ENCODE results near the gene EML6. TPM values are rescaled to one million over a fixed set of nuclear protein-coding genes. Genes with fewer than 3 reads are reported as not detected.

Gene EML6
- total RNA-seq, 1 donor from 2014 or later, result 0.89 TPM

DNA sequence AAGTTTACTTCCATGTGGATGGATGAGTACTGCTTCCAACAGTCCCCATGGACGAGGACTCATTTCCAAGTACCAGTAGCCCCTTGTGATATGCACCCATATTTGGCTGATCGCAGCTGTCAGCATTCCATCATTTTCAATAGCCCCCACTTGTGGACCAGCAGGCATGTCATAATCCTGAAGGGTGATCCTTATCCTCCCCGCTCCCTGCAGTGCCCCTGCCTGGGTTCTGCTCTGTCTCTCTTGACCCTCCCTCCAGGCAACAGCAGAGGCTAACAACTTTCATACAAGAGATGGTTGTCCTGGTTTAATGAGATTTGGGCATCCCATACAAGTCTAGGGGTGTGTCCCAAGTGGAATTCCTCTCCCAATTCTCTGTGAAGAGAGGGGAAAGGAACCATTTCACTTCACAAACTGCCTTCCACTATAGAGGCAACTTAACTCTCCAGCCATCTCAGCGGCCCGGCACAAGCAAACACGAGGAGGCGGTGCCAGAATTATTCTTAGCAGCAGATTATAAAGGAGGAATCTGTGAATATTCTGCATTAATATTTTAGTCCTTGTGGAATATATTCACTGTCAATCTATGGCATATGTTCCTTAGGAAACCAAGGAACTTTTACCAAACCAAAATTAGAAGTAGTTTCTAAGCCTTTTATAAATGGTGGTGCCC lies 216.1 kb downstream of the EML6 start:
- intact Hi-C loops (cut with micrococcal nuclease), result no loop called here

DNA sequence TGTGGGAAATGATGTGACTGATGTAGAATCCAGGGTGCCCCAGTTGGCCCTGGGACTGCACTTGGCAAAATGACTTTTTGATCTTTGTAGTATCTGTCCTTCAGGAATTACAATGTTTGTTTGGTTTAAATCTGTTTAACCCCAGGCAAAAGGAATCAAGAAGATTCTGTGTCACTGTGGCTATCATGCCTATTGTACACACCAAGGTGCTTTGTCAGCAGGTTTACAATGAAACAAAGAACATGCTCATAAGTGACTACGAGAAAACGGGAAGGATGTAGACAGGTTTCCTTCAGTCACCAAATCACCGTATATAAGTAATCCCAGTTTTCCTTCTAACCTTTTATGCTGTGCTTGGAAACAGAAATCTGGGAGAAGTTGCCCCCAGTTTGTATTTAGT lies 217.3 kb downstream of the EML6 start:
- intact Hi-C loops (cut with micrococcal nuclease), result no loop called here

DNA sequence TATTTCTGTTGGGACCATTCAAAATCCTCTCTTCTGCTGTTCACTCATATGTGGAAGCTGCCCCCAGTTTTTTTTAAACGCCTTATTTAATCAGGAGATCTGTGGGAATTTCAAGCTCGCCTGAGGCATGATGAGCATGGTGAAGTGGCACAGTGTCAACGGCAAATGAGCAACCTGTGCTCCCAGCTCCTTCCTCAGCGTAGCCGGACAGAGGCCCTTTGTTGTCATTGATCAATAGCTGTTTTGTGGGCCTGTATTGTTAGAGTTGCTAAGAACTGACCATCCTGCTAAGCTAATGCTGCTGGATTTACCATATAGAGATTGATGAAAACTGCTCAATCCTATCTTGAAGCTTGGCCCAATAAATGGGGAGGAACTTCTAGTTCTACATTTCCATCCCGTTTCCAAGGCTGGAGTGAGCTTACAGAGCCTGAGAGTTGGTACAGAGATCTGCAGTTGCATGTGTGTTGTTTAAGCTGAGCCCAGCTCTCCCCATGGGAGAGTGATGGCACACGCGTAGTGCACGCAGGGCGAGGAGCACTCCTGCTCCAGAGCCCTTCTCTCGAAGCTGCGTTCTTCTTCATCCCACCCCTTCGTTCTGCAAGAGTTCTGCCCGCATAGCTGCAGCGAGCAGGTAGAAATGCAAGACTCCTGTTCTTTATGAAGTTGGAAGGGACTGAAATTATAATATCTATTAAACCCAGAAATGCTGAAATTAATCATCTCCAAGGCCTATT lies 218.0 kb downstream of the EML6 start:
- intact Hi-C loops (cut with micrococcal nuclease), result no loop called here

DNA sequence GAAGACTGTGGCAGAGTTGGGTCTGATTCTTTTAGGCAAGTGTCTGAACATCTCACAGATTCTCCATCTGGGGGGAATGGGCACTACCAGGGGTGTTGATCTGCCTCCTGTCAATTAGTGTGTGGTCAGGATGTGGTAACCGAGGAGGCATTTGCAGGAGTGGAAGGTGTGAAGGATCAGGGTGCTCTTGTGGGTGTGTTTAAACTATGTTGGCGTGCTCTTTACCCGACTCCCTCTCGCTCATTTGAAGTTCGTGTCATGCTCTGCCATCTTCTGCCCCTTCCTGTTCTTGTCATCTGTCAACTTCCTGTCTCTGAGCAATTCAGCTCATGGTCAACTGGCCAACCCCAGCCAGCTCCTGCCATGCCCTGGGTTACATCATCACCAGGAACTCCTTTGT lies 218.9 kb downstream of the EML6 start:
- intact Hi-C loops (cut with micrococcal nuclease), result no loop called here

DNA sequence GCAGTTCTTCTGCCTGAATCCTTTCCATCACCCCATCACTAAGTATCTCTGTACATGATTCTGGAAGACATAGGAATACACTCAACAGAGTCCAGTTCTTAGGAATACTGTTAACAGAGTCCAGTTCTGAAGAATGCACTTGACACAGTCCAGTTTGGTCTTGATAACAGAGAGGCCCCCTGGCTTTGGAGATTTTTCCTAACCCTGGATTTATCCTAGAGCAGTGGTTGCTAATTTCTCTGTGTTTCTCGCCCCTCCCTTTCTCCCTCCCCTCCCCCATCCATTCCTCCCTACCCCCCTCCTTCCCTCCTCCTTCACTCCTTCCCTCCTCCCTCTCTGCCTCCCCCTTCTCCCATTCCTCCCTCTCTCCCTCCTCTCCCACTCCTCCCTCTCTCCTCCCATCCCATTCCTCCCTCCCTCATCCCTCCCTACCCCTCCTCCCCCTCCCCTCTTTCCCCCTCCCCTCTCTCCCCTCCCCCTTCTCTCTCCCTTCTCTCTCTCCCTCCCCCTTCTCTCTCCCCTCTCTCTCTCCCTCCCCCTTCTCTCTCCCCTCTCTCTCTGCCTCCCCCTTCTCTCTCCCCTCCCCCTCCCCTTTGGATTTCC lies 221.4 kb downstream of the EML6 start:
- intact Hi-C loops (cut with micrococcal nuclease), result loop anchor here (1.0 kb wide), 1 partner anchor 64 kb away; no protein-coding TSS in a partner anchor

DNA sequence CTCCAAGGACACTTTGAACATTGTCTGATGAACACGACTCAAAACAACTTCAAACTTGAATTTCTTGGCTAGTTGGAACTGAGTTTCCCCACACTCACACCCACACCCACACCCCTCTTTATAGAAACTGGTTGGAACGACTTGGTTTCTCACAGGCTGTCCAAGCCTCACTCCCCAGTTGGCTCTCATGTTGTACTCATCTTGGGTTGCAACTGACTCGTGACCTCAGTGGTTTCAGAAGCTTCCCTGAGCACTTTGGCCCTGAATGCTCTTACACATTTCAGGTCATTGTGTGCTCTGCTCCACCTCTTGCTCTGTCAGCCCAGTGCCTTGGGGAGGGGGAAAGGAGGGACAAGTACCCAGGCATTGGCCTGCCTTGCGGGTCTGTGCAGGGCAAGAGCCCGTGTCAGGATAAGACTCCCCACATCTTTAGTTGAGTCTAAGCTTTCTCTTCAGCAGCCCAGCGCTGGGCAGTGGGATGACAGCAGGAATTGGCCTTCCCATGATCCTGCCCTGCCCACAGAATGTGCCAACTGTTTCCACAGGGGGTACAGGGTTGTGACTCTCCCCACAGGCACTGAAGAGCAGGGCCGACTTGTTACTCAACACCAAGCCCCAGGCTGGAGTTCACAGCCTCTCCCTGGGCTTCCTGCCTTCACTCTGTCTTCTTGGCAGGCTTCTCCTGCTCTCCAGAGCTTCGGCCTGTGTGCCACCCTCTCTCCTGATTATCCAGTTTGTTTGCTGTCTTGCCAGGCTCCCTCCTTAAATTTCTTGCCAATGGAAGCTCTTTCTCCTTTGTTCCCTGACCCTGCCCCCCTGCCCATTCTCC lies 222.1 kb downstream of the EML6 start:
- intact Hi-C loops (cut with micrococcal nuclease), result loop anchor here (1.0 kb wide), 1 partner anchor 64 kb away; no protein-coding TSS in a partner anchor

DNA sequence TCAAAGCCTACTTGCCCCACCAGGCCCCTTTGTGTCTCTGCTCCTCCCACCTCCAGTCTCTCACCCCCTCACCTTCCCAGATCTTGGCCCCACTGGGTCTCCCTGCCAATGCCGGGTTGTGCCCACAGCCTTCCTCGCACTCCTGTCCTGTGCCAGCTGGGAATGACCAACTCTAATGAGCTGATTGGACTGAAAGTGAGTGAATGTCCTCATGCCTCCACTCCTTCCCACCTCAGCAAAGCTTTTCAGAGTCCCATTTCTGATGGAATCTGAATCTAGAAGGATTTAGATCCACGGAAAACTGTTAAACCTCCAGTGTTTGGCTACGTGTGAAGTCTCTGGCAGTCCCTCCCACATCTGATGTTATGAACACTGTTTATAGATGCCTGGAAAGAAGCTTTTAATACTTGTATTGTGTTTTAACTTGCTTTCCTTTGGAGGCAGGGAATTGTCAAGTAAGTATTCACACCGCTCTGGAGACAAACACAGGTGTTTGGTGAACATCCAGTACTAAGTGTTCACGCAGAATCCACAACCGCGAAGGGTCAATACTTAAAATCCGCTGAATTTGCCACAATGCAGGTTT lies 222.9 kb downstream of the EML6 start:
- intact Hi-C loops (cut with micrococcal nuclease), result no loop called here

DNA sequence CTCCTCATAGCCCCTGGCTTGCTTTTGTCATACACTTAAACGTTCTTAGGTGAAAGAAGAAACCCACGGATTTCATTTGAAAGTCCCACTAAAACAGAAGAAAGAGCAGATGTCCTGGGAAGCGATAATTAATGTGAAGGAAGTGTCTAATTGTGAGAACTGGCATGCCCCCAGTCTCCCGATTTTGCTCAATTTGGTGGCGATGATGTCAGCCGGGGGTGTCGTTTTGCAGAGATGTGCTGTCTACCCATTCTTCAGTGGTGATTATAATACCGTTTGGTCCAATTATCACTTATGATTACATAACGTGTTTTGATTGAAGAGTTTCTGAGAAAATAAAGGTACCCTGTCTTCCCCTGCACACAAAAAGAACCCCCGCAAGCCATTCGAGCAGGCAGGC lies 223.7 kb downstream of the EML6 start:
- intact Hi-C loops (cut with micrococcal nuclease), result no loop called here

DNA sequence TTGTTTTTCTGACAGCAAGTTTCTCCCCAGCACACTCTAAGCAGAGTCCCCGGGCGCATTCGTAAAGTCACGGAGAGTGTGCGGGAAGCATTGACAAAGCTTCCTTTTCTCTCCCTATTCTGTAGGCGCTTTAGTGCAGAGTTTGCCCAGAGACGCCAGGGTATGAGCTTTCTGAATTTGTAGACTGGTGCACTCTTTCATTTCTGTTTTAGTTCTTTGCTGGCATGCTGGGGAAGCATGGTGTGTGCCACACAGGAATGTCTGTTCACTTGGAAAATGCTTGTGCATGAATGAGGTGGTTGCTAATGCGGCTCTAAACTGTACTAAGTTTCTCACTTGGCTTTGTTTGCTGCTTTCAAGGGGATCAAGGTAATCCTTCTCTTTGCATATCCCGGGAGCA lies 224.2 kb downstream of the EML6 start:
- intact Hi-C loops (cut with micrococcal nuclease), result no loop called here

DNA sequence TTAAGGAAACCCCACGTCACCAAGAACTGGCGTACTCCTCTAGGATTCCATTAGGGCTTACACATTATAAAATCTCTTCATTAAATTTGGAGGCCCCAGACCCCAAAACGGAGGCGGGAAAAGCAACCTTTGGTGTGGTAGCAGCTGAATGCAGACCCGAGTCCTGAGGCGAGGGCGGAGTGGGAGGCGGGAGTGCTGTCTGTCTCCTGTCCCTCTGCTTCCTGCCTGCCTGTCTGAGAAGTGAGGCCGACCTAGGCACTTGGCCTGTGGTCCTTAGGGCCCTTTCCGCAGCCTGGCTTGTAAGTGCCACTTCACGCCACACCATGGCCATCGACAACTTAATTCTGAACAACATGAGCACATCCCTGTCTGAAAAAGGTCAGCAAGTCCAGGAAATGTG lies 224.7 kb downstream of the EML6 start:
- intact Hi-C loops (cut with micrococcal nuclease), result no loop called here

DNA sequence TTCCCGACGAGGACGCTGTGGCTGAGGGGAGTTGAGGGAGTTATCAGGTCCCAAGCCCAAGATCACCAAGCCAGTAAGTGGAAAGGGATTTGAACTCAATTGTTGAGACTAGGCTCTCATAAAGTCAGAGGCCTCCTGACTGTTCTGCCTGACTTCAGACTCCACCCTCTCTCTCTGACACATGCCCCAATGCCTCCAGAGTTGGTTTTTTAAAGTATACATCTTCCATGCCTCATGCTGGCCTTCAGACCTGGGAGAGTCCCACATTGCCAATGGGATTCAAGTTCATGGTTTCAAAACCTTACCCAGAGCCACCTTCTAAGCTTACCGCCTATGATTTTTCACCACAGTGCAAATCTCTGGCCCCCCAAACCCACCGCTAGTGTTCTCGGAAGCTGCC lies 226.0 kb downstream of the EML6 start:
- intact Hi-C loops (cut with micrococcal nuclease), result no loop called here

DNA sequence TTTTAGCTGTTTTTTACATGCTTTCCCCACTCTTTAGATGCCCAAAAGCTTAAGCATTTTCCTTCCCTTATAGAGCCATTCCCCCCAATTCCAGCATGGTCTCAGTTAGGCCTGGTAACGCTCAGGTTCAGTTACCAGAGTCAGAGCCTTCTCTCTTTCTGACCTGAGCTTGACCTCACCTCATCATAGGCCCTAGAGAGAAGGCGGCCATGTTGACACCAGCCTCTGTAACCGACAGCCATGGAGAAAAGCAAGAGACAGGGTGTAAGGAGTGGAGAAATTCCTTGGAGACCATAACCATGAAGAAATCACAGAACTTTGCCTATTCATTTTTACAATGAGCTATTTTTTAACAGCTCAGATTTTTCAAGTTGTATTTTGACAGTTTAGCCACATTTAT lies 227.3 kb downstream of the EML6 start:
- intact Hi-C loops (cut with micrococcal nuclease), result no loop called here

DNA sequence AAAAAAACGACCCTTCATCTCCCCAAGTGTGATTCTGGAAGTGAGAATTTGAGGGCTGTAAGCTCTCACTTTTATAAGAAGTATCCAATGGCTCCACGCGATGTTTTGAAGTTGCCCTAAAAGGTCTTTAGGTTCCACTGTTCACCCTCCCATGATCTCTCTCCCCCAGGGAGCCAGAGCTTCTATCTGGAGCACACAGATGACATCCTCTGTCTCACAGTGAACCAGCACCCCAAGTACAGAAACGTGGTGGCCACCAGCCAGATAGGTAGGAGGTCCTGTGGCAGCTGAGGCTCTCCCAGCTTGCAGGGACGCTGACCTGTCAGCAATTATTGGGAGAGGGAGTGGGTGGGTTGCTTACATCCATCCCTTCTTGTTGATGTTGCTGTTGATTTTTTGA lies 229.0 kb downstream of the EML6 start:
- intact Hi-C loops (cut with micrococcal nuclease), result no loop called here

DNA sequence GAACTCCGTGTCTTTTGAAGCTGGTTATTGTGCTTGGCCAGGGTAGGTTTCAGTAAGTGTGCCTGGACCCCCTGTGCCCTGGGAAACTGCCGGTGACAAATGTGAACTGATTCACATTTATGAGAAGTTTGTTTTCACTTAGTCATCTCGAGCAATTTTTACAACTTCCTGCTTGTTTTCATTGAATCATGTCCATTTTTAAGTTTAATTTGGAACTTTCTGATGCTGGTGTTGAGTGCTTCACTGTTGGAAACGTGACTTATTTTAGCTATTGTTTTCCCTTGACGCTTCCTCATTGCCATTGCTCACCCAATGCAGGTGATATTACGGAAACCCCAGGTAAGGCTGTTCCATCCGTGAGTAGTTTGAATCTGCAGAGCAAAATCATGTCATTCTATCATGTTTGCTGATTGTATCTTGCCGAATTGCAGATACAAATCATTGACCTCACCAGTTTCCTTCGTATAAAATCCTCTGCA lies 229.6 kb downstream of the EML6 start:
- intact Hi-C loops (cut with micrococcal nuclease), result no loop called here

DNA sequence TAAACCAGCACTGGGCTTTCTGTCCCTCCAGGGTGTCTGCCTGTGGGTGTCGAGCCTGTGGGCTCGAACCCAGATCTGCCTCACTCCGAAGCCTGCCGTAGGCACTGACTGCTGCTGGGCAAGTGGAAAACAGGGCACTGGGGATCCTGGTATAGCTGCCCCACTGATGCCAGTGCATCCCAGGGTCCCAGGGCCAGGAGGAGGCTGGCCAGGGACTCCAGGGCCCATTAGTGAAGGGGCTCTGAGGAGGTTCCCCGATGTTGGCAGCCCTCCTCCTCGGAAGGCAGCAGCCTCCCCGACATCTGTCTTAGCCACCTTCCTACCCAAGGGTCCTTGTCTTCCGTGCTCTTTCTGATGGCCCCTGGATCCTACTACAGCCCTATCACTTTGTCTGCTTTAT lies 230.7 kb downstream of the EML6 start:
- intact Hi-C loops (cut with micrococcal nuclease), result no loop called here

DNA sequence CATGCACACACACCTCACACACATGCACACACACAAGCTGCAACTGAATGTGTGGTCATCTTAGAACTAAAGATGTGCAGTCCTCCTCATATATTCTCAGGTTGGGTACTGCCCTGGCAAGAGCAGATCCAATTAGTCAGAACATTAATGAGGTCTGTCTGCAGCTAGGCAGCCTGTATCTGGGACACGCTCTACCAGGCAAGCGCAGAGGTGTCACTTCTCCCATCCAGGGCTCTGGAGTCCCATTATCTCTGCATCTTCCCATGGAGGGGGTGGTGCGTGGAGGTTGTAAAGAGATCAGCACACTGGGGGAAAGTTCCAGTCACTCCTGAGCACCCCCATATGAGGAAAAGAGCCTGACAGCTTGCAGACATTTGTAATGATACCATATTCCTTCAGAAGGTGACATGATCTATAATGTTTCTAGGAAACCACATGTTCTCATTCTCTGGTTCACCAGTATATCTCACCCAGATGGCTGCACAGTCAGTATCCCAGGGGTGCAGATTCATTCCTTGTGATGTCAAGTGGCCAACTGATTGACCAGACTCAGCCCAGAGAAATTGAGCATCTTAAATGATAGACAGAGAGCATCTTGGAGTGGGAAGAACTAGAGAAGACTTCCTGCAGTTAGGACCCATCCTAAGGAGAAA lies 231.4 kb downstream of the EML6 start:
- intact Hi-C loops (cut with micrococcal nuclease), result no loop called here

DNA sequence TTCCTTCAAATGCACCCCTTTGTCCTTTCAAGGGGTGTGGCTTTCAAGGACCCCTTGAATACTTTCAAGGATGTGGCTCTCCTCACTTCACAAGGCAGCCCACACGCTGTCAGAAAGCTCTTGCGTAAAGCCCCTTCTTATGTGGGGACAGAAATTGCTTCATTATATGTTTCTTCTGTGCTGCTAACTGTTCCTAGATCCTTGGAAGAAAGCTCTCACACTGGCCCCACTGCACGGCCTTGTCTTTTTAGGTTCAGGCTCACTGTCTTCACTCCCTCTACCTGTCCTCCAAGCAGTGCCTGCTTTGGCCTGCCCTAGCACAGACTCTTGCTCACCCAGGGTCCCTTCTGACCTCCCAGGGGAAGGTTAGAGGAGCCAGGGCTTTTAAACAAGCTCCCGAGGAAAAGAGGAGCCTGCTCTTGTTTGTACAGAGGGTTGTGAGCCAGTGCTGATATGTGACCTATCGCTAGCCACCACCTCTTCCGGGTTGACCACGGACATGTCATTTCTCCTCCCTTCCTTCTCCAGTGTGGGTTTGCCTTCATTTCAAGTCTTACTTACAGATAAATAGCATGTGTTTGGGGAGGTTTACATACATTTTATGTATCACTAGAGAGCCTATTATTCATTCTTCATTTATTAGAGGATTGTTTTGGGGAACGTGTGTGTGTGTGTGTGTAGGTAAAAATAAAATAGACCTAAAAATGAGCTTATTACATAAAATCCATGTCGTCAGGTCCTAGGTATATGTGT lies 232.1 kb downstream of the EML6 start:
- intact Hi-C loops (cut with micrococcal nuclease), result no loop called here

DNA sequence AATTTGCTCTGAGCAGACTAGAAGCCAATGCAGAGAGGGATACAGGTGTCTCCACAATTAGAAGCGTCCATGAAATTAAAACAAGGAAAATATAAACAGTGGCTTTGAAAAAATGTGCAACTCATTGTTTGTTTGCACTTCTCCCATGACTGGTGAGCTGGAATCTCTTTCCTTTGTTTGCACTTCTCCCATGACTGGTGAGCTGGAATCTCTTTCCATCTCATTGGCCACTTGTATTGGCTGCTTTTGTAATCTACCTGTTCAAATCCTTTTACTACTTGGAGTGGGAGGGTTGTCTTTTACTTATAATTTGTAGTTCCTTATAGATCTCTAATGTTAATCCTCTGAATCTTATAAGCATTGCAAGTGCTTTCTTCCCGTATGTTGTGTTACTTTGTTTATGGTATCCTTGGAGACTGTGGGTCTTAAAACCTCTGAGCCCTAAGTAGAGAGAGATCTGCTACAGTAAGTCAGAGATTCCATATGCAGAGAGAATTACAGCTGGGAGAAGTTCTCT lies 232.7 kb downstream of the EML6 start:
- intact Hi-C loops (cut with micrococcal nuclease), result no loop called here

DNA sequence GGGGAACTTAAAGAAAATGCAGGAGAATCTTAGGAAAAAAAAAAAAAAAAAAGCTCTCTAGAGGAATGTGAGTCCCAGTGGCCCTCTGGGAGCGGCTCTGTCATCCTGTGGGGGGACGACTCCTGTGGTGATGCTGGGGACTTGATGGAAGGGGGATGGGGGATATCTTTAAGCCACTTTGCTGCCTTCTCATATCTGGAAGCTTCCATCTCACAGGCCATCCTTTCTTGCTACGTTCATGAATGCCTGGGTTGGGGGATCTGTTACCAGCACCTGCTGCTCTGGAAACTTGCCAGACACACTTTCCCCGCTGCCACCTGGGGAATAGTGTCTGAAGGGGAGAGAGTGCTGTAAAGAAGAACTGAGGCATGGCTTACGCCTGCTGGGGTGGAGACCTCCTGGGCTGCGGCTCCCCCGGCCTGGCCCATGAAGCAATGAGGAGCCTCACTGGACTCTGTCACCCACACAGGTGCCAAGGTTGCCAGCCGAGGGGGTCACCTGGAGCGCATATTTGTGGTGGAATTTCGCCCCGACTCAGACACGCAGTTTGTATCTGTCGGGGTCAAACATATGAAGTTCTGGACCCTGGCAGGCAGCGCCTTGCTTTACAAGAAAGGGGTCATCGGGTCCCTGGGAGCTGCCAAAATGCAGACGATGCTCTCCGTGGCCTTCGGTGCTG lies 234.0 kb downstream of the EML6 start:
- intact Hi-C loops (cut with micrococcal nuclease), result no loop called here

Data from T-helper 2 cell treated with Interferon-gamma antibody and Interleukin-4, amounts not matched to agents 100 ng/mL and 5 ng/mL, for 36 hours (primary cell).